HG03280 (cell line): ENCODE measurements around the gene JAML.

Experiments
- ATAC-seq: cut with Tn5 transposase; IDR thresholded peaks from one replicate; pipeline ENCODE4 v1.9.1; 2021; ENCODE audit warnings: mild to moderate bottlenecking, moderate library complexity; ENCODE audit not compliant: unreplicated experiment

Gene JAML

DNA sequence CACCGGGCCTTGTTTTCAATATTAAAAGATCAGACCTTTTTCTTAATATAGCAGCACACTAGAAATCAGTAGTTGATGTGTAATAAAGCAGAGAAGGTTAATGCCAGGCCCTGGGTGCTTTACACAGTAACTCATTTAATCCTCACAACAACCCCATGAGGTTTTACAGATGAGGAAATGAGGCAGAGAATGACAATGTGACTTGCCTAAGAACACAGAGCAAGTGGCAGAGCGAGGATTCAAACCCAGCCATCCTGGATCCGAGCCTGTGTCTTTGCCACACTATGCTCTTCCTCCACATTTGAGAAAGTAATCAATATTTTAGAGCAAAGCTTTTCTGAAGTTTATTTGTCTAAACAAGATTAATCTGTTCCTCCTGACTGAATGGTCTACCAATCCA lies 7.2 kb downstream of the JAML start:
- ATAC-seq = no peak

- ATAC-seq = no peak
These were observed 8.0 kb downstream of the JAML start for GRCh38 chr11:118216621-118217481.

DNA sequence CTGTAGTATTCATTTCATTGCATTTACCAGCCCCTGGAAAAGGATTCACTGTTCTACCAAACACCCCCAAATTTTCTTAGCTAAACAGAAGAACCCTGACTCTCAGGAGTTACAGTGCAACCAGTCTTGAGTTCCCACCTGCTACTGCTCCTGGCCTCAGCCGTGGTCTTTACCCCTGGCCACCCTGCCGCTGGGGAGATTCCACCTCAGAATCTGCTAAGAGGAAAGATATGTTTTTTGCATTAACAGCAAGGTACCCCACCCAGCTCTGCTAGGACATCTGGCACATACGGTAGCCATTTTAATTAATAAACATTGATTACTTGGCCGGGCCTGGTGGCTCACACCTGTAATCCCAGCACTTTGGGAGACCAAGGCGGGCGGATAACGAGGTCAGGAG lies 9.0 kb downstream of the JAML start:
- ATAC-seq = no peak

- no peak for ATAC-seq
These were observed 9.5 kb downstream of the JAML start for GRCh38 chr11:118215262-118215661.

DNA sequence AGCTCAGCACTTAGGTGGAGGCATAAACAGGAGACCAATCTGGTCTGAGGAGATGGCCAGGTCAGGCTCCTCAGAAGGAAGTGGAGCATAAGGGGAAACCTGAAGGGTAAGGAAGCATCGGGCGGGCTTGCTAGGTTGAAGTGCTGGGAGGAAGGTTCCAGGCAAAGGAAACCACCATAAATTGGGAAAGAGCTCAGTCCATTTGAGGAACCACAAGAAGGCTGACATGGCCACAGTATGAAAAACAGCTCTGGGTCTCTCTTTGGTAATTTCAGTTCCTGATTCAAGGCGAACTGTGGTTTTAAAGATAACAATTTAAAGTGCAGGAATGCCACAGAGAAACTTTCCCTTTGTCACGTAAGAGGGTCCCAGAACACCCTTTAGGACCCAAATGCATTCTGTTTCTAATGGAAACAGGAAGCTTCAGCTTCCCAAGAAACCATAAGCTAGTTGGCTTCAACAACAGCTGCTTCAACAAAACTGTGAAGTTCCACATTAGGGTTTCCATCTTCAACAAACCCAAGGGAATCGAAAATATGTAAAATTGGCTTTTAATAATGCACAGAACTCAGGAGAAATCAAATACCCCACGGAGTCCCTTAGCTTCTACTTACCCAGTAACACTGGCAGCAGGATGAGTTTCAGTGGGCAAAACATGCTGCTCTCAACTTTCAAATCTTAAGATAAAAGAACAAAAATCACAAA lies 10.4 kb downstream of the JAML start:
- no peak for ATAC-seq

DNA sequence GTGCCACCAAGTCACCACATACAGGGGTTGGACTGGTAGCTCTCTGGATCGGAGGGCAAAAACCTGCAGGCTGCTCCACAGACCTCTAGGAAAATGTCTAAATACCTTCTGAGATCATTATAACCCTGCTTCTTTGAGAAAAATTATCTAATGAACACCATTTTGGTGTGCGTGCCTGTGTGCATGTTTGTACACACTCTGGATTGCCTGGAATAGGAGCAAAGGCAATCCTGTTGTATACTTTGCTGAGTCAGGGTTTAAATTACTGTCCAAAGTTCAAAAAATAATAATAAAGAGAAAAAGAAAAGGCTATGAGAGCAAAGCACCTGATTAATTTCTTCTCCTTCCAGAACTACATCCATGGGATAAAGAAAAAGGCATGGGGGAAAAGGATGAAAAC lies 11.0 kb downstream of the JAML start:
- ATAC-seq = no peak

DNA sequence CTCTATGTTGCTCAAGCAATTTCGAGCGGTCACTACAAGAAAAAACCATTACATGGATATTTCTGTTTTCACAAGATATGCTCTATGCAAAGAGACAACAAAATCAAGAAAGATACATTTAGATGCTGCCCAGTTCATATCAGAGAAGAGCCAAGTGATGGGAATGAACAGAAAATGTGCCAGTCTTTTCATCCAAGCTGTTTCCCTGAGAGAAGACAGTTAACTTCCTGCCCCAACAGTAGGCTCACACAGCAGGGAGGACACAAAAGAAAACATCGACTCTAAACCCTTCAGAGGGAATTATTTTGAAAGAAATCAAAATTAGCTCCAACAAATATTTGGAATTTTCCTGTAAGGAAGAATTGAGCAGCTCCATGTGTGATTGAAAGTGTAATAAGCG lies 11.6 kb downstream of the JAML start:
- ATAC-seq = no peak

GRCh38 chr11:118212781-118213191 lies 12.0 kb downstream of the JAML start:
- no peak for ATAC-seq

- ATAC-seq = no peak
These were observed 12.6 kb downstream of the JAML start for GRCh38 chr11:118212131-118212725.

GRCh38 chr11:118211006-118211405 lies 13.8 kb downstream of the JAML start:
- no peak for ATAC-seq

DNA sequence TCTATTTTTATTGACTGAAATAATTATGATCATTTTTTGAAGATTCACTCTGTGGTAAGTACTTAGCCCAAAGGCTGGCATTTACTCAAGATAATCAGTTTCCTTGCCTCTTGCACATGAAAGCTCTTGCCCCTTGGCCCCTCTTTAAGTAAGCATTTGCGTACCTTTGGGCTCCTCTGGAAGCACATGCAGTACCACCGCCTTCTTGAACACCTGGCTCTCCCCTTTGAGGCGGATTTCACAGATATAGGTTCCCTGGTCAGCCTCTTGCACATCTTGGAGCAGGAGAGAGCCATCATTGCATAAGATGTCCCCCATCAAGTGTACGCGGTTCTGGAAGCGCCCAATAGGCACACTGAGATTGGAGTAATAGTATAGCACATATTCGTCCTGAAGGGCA lies 14.5 kb downstream of the JAML start:
- no peak for ATAC-seq

- ATAC-seq = no peak
These were observed 15.8 kb downstream of the JAML start for GRCh38 chr11:118209033-118209432.

GRCh38 chr11:118207079-118207478 lies 17.7 kb downstream of the JAML start:
- no peak for ATAC-seq

DNA sequence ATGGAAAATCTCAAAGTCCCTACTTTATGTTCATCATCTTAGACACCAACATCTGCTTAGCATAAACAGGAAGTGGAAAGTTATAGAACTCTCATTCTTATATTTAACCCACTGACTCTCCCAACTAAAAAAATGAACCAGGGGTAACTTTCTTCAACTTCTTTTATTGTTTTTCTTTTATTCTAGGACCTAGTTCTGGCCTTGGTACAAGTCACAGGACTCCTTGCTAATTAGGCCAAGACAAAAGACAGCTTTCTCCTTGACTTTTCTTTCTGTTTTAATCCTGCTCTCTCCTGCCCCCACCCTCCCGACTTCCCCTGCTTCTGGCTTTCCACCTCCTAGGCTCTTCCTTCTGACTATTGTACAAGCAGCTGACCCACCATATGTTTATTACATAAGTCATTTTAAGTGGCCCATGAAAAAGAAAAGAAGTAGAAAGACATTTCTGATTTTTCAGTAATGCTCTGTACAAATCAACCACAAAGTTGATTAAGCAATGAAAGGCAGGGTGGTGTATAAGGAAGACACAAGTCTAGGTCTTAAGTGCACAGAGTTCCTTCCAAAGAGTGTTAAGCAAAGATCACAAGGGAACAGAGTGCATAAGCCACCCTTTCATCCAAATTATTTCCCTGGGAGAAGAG lies 18.3 kb downstream of the JAML start:
- ATAC-seq = no peak

DNA sequence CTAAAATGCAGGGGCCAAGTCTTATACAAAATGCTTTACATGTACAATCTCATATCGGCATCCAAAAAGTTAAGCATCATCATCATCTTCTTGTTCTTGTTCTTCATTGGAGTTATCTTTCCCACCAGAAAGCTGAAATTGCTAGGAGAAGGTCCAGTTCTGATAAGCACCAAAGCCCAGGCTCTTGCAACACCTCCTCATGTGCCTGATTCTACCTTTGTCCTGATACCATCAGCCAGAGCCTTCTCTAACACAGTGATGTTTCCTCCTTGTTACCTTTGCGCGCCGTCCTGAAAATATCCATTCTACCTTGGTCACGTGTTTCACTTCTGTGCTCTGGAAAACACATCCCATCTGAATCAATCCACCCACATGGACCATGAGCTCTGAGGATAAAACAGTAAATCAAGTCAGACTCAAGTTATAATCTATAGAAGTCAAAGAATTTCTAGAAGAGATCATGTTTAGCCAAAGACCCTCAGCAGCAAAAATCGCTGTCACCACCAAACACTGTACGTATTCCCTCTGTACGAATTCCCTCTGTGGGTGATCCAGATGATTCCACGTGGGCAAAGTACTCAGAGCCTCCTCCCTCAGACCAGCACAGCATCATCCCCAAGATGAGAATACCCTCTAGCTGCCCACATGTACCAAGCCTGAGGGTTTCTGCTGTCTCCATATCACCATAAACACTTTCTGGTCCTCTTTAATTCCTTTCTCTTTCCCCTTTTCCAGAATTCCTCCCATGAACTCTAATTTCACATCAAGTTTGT lies 19.0 kb downstream of the JAML start:
- no peak for ATAC-seq

GRCh38 chr11:118202599-118203422 lies 22.0 kb downstream of the JAML start:
- ATAC-seq = no peak

DNA sequence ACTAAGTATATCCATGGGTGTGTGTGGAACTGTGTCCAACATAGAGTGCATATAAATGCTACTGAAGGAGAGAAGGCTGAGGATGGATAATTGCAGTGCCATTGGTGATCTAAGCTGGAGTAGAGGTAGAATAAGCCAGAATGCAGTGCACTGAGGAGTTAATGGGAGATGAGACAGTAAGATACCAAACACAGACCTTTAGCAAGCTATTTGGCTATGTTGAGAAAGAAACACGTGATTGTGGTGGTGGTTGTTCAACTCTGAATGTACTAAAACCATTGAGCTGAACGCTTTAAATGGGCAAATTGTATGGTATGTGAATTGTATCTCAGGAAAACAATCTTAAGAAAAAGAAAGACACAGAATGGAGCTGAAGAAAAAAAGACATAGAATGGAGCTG lies 22.8 kb downstream of the JAML start:
- no peak for ATAC-seq

DNA sequence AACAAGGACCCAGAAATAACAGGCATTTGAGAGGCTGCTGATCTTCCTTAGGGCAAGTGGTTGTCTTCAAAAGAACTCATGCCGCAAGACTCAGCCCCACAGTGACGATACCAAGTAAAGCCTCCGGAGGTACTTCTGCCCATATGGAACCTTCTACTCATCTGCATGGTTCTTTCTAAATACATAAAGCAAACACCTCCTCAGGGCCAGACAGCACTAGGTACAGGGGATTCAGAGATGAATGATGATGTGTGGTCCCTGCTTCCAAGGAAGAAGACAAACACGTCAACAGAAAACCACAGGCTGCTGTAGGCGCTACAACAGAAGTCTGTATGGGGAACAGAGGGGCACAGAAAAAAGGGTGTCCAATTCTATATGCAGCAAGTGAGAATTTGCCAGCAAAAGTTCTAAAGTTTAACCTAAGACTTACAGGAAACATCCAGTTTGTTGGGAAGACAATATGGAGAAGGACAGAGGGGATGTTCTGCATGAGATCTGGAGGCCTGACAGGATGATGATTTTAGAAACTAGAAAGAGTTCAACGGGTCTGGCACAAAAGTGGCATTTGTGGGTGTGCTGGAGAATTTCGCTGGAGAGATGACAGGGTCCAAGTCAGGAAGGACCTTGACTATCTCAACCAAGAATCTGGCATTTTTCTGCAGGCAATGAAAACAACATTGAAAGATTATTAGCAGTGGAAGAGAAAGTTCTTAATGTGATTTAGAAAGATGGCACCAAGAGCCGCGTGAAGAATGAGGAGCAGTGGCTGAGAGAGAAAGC lies 23.7 kb downstream of the JAML start:
- no peak for ATAC-seq

GRCh38 chr11:118200497-118200896 lies 24.3 kb downstream of the JAML start:
- ATAC-seq = no peak
